Measurements from ENCODE around the gene CDH20. TPM values are rescaled to one million over a fixed set of nuclear protein-coding genes. Genes with fewer than 3 reads are reported as not detected.
A peak's percentile ranks its signal among the peaks of the same experiment; 100 is the strongest.

CDH20 gene
- total and polyA plus RNA-seq, 2 of the 4 experiments (the other 2 are of a cell fraction): not detected

GRCh38 chr18:61570070-61570469 lies 236.8 kb downstream of the CDH20 start (continued):
- no peak for TF ChIP-seq CTCF (conservative IDR thresholded peaks at IDR 0.05; ENCODE audit: low read depth, low read length)

- POLR2A ChIA-PET (ENCODE audit: unreplicated experiment): no interaction called here
- Histone ChIP-seq H3K4me3 (ENCODE audit: insufficient read depth, low read depth, low read length) (no peak overlapping the region), H3K9me1 (ENCODE audit: insufficient read depth, low read length) (peaks cover 7% of the 10 kb centered on the region; the same call in 1 of the 2 replicates), H2BK120ac (ENCODE audit: low read depth, low read length) (peak overlapping the region; percentile 83), H3K56ac (ENCODE audit: extremely low read depth, insufficient read depth, low read length) (no peak overlapping the region), H3K4me1 (ENCODE audit: control insufficient read depth, insufficient read depth, low read length) (peaks cover 13% of the 10 kb centered on the region), H2AFZ (replicated peaks; ENCODE audit: low read length, poor library complexity) (no peak overlapping the region), H3K79me1 (ENCODE audit: low read depth in 1 of 2, low read length in 2 of 2) (no peaks in the 10 kb centered on the region), H2BK15ac (ENCODE audit: low read depth, low read length) (peak overlapping the region; percentile 63; the same call in 2 of the 3 replicates), H2AK9ac (replicated peaks; ENCODE audit: low read depth, low read length, poor library complexity) (no peak overlapping the region), H4K20me1 (ENCODE audit: insufficient read depth, low read length) (no peaks in the 10 kb centered on the region), H4K8ac (ENCODE audit: low read depth in 2 of 2, low read length in 2 of 2) (no peak overlapping the region), H3K4me2 (ENCODE audit: low read depth, low read length) (no peak overlapping the region), H3K23ac (ENCODE audit: low read depth, low read length) (no peak overlapping the region), H4K5ac (ENCODE audit: low read depth, low read length) (peak overlapping the region; percentile 0; the same call in 1 of the 2 replicates), H3K4ac (ENCODE audit: low read depth, low read length) (no peak overlapping the region; the same call in 1 of the 2 replicates), H3K18ac (ENCODE audit: low read depth, low read length) (peak overlapping the region; percentile 42; the same call in 1 of the 2 replicates), H4K91ac (ENCODE audit: insufficient read depth, low read depth, low read length) (peak overlapping the region; percentile 44), H3K27ac (ENCODE audit: insufficient read depth, low read length) (no peak overlapping the region), H3K9ac (ENCODE audit: low read depth, low read length) (no peak overlapping the region), H3K27me3 (ENCODE audit: control insufficient read depth, insufficient read depth, low read length) (no peaks in the 10 kb centered on the region), H3K9me3 (ENCODE audit: control insufficient read depth, insufficient read depth, low read length) (peaks cover 3% of the 10 kb centered on the region), H2BK20ac (ENCODE audit: low read depth, low read length) (peak overlapping the region; percentile 55; the same call in 1 of the 2 replicates), H2BK5ac (ENCODE audit: low read depth, low read length, poor library complexity, severe bottlenecking) (peak overlapping the region; percentile 93), H3K36me3 (ENCODE audit: control insufficient read depth, insufficient read depth, low read length) (no peaks in the 10 kb centered on the region), H3K14ac (replicated peaks; ENCODE audit: low read depth, low read length) (peak overlapping the region; percentile 71; the same call in 1 of the 2 replicates), H2AK5ac (ENCODE audit: low read depth, low read length) (peak overlapping the region; percentile 66; the same call in 1 of the 2 replicates)
- BruUV-seq (replicated peaks): no TSS peak
- DNase-seq (no peak), ATAC-seq (ENCODE audit: low read depth) (no peak)
- CTCF ChIA-PET: no interaction called here
- dilution Hi-C loops (cut with HindIII; ENCODE audit: low sequenced_read_pairs, unreplicated experiment) (no loop called here), in situ Hi-C loops (cut with MboI; ENCODE audit: low sequenced_read_pairs) (loop anchor here (10.0 kb wide), 2 partner anchors 323 to 563 kb away; partner anchors contain the start of gene RNF152), intact Hi-C loops (cut with micrococcal nuclease) (no loop called here)
- WGBS, 2 experiments (ENCODE audit: extremely low coverage in 2 of 2, insufficient read length in 1 of 2): no CpG with 5 or more reads among the region's 4 CpGs
- no peak for TF ChIP-seq BHLHE40 (IDR thresholded peaks at IDR 0.05; ENCODE audit: low read depth, low read length)
- no peak for TF ChIP-seq POLR2A (IDR thresholded peaks at IDR 0.05; ENCODE audit: low read depth, low read length)
- no peak for TF ChIP-seq RAD21 (IDR thresholded peaks at IDR 0.05; ENCODE audit: low read length)
- TF ChIP-seq CEBPB (IDR thresholded peaks at IDR 0.05; ENCODE audit: low read depth, low read length): no peak
- TF ChIP-seq CHD1 (IDR thresholded peaks at IDR 0.05; ENCODE audit: low read depth, low read length): no peak
- TF ChIP-seq RCOR1 (IDR thresholded peaks at IDR 0.05; ENCODE audit: insufficient replicate concordance, low read length): no peak
- no peak for TF ChIP-seq FOS (IDR thresholded peaks at IDR 0.05; ENCODE audit: low read depth, low read length)
- no peak for TF ChIP-seq SMC3 (IDR thresholded peaks at IDR 0.05; ENCODE audit: low read depth, low read length)
- no peak for TF ChIP-seq CTCF (conservative IDR thresholded peaks at IDR 0.05; ENCODE audit: low read depth, low read length)
- TF ChIP-seq NFE2L2 (IDR thresholded peaks at IDR 0.05; ENCODE audit: low read depth, low read length): no peak
- TF ChIP-seq RFX5 (IDR thresholded peaks at IDR 0.05; ENCODE audit: low read depth, low read length): no peak
These were observed 238.9 kb downstream of the CDH20 start for GRCh38 chr18:61572084-61572655.
